Astrocyte of the hippocampus (primary cell): ENCODE results near the gene DLGAP5.

Experiments used
- DNase-seq: peaks from one replicate; pipeline ENCODE4 v3.0.0; 2011; ENCODE audit warnings: low read depth, low spot score

Gene DLGAP5

DNA sequence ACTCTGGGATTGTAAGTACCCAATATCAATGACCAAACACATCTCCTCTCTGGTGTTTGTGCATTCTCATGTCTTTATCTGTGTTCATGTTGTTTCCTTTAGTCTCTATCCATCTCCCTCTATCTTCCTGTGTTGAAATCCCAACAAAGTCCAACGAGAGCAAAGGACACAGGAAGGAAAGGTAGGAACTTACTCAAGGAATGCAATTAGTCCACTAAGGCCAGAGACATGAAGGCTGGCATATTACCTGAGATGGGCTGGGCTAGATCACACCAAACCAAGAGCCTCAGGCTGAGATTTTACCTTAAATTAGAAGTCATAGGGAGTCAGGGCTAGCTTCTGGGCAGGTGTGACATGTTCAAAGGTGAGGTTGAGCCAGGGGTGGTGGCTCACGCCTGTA is 76.7 kb downstream of the DLGAP5 start:
- DNase-seq: no peak

DNA sequence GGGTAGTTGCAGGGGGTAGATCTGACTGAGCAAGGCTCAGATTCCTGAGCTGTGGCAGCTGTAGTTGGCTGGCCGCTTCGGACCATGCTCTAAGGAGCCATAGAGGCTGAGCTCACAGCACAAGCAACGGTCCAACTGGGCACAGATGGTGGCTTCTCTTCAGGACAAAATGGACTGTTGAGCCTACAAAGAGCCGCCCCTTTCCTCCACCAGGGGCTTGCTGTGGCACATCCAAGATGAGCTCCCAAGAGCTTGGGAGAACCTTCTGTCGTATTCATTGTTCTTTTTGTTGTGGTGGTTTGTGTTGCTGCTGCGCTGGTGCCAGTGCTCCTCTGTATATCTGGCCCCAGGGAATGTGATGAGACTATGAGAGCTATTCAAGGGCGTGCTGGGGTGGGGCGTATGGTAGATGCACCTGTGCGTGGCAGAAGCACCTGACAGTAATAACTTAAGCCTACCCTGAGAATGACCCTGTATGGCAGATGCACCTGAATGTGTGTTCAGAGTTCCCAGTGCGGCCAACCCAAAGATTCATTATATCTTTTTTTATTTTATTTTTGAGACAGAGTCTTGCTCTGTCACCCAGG is 80.2 kb downstream of the DLGAP5 start:
- DNase-seq: no peak

DNA sequence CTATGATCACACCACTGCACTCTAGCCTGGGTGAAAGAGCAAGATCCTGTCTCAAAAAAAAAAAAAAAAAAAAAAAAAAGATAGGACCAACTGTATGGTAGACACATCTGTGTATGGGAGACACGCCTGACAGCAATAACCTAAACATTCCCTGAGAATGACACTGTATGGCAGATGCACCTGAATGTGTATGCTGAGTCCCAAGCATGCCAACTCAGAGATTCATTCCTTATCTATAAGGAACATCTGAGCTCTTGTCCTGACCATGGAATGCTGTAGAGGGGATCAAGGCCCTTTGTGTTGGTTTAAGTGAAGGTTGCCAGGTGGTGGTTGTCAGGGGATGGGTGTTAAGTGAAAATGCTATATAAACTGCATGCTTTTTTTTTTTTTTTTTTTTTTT is 81.5 kb downstream of the DLGAP5 start:
- no peak for DNase-seq

DNA sequence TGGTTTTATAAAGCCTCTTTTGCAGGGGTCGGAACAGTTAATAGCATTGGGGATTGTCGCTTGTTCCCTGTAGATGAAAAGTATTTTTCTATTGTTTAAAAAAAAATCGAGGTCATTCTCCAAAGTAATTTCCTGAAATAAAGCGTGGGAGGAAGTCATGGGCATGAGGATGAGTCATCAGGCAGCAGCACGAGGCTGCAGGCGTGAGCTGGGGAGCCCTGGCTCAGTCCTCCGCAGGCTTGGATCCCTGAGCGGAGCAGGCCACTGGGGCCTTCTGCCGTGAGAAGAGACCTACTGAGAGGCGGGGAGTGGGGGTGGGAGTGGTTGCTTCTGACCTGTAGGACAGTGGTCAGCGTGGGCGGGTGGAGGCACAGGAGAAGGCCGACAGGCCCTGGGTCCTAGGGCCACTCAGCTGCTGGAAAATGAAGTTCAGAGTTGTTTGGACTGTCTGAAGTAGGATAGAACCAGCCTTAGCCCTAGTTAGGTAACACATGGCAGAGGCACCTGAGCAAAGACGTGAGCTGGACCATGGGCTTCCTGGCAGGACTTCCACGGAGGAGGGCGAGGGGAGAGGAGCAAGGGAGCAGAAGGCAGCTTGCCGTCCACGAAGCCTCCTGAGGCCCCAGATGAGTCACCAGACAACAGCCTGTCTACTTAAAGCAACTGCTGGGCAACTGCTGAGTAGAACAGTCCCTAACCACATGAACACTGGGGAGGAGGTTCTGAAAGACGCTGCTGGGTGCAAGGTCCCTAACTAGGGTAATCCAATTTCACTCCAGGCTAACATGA is 83.4 kb downstream of the DLGAP5 start:
- peak; percentile 93 for DNase-seq

DNA sequence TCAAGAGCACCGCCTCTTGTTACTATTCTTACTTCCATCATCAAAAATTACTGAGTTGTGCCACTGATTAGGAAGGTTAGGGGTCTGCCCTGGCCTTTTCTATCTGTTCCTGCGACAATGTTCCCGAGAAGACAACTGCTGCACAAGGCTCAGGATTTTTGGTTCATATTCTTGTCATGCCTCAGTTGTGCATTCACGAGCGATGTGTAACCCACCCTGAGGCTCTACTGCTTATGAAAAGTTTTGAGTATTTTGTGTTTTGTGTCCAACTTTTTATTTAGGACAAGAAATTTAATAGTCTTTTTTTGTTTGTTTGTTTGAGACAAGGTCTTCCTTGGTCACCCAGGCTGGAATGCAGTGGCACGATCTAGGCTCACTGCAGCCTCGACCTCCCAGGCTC is 85.4 kb downstream of the DLGAP5 start:
- DNase-seq: no peak

DNA sequence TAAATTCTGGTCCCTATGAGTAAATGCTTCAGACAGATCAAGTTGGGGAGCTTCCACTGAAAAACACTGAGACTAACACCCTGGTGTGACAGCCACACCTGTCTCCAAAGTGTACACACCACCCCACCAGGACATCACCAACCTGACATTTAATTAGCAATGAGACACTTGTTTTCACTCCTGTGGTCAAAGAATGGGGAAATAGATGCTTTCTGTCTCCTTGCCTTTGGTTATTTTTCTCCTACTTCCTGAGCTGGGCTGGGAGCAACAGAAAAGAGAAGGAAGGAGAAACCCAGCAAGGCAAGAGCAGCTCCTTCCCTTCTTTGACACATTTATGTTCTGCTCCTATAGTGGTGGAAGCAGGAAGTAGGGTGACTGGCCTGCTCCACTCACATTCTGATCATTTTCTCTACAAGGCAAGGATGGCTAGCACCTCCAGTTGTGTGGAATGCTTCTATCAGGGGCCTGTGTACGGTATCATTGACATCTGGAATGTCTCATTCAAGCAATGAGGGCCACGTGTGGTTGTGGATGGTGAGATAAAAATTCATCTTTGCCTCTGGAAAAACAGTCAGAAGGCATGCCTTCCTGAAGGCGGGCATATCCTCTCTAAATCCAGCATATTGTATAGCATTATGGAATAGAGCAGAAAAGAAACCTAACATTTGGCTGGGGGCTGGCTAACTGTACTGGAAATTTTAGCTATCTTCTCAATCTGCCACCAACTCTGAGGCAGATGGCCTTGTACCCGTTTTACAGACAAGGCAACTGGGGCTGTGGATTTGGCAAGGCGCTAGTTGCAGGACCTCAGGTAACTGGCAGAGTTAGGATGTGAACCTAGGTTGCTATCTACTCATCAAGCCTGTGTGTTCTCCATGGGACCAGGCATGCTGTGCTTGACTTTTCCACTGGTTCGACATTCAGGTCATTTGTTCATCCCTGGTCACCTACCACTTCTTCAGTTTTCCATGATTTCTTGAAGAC is 87.1 kb downstream of the DLGAP5 start:
- no peak for DNase-seq

DNA sequence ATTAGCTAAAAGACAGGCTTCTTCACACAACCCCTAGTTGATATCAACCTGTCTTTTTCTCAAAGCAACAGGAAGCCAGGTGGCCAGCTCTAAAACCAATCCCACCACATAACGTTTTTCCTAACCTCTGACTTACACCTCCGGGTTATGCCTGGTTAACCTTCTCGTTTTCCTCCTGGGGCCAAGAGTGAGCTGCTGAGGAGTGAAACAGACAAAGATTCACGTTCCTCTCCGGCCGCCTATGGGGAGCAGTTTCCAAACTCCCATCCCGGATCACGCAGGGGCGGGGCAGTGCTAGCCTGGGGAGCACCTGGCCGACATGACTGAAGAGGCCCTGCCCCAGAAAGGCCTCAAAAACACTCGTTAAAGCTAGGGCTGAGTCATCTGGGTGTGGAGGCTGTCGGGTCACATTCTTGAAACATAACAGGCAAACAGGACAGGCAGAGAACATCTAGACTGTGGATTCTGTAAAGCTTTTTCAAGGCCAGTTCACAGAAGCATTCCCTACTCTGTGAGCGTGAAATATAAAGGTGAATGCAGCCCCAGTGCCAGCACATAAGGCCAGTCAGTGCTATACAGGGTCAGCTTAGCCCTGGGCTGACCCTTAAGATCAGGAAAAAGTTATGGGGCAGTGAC is 88.3 kb downstream of the DLGAP5 start:
- peak; percentile 91 for DNase-seq

DNA sequence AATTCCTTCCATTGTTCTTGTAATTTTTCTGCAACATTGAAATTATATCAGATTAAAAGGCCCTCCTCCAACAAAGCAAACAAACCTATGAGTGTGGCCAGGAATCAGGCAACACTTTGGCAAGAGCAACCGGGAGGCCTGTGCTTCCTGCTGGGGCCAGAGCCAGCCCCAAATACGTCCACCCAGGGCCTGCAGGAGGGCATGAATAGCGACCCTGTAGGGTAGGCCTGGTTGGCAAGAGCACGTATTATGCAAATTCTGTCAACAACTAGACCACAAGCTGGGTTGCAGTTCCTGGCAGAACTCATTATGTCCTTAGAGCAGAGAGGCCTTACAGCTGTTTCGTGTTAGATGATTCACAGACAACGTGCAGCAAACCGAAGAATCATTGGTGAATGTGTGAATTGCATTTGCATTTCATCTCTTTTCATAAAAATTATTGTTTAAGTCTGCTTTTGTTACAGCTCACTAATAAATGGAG is 89.2 kb downstream of the DLGAP5 start:
- DNase-seq: peak; percentile 95

DNA sequence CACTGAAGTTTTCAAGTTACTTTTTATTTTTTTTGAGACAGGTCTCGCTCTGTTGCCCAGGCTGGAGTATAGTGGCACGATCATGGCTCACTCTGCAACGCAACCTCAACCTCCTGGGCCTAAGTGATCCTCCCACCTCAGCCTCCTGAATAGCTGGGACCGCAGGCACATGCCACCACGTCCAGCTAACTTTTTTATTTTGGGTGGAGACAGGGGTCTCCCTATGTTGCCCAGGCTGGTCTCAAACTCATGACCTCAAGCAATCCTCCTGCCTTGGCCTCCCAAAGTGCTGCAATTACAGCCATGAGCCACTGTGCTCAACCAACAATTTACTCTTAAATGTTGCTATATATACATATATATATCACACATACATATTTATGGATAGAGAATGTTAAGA is 89.7 kb downstream of the DLGAP5 start:
- no peak for DNase-seq

DNA sequence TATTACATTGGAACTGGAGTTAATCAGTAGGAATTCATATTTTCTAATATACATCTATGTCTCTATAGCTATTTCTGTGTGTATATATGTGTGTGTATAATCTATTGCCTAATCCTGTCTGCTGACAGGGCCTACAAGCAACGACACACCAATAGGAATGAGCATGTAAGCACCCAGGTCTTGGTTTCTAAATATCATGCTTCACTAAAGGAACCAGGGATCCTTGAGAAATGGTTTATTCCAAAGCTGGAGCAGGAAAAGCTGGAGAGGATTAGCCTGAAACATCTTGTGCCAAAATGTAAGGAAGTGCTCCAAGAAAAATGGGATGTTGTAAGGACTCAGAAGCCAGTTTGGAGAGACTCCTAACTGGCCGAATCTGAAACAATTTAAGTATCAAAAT is 91.6 kb downstream of the DLGAP5 start:
- no peak for DNase-seq

DNA sequence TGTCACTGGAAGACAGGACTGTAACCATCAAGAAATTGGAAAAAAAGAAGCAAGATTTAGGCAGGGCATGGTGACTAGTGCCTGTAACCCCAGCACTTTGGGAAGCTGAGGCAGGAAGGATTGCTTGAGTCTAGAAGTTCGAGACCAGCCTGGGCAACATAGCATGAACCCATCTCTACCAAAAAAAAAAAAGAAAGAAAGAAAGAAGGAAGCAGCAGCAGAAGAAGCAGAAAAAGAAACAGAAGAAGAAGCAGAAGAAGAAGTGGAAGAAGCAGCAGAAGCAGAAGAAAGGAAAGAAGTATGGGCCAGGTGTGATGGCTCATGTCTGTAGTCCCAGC is 92.9 kb downstream of the DLGAP5 start:
- DNase-seq: no peak
